Trophoblast cell (in vitro differentiated cells and primary cell): ENCODE measurements around the gene LMBRD2.
A peak's percentile ranks its signal among the peaks of the same experiment; 100 is the strongest.
"Not testable (repeated sequence)": the region's sequence is repeated elsewhere in the genome, so short reads cannot be mapped to it uniquely, and the experiment has no call there.

Source experiments
- DNase-seq, 2 donors: peaks; one replicate each; pipeline ENCODE4 v3.0.0-alpha.2; 2016
- H2AFZ ChIP-seq: 2 replicates; pipeline ENCODE4 v1.6.1; 2013; ENCODE audit warnings: low read length, moderate library complexity, mild to moderate bottlenecking; ENCODE audit not compliant: insufficient read depth, poor library complexity
- H2AK5ac ChIP-seq: 2 replicates; pipeline ENCODE4 v1.6.1; 2013; ENCODE audit warnings: mild to moderate bottlenecking, low read length
- H2BK120ac ChIP-seq: 2 replicates; pipeline ENCODE4 v1.6.1; 2013; ENCODE audit warnings: low read length, mild to moderate bottlenecking, moderate library complexity; ENCODE audit not compliant: insufficient read depth, poor library complexity
- H2BK12ac ChIP-seq: 2 replicates; pipeline ENCODE4 v1.6.1; 2013; ENCODE audit warnings: mild to moderate bottlenecking, low read length, moderate library complexity
- H2BK5ac ChIP-seq: 2 replicates; pipeline ENCODE4 v1.6.1; 2013; ENCODE audit warnings: low read length, low read depth, moderate library complexity, mild to moderate bottlenecking; ENCODE audit not compliant: poor library complexity
- H3K14ac ChIP-seq: 2 replicates; pipeline ENCODE4 v1.6.1; 2013; ENCODE audit warnings: mild to moderate bottlenecking, low read length
- H3K18ac ChIP-seq: 2 replicates; pipeline ENCODE4 v1.6.1; 2013; ENCODE audit warnings: mild to moderate bottlenecking, low read length
- H3K23ac ChIP-seq: 2 replicates; pipeline ENCODE4 v1.6.1; 2013; ENCODE audit warnings: low read length
- H3K27ac ChIP-seq: 2 replicates; pipeline ENCODE4 v1.5.1; 2013; ENCODE audit warnings: low read depth, mild to moderate bottlenecking, inconsistent platforms, low read length, moderate library complexity
- H3K27me3 ChIP-seq: 2 replicates; pipeline ENCODE4 v1.6.1; 2013; ENCODE audit warnings: inconsistent platforms, mild to moderate bottlenecking, low read length, moderate library complexity; ENCODE audit not compliant: insufficient read depth
- H3K36me3 ChIP-seq, 2 experiments: 1 replicate in 1 of 2; 2 replicates in 1 of 2; pipeline ENCODE4 v1.6.1; 2013; ENCODE audit warnings: low read length in 2 of 2, mild to moderate bottlenecking in 2 of 2, moderate library complexity in 1 of 2; ENCODE audit not compliant: insufficient read depth in 2 of 2, control insufficient read depth in 1 of 2
- H3K4ac ChIP-seq: 2 replicates; pipeline ENCODE4 v1.6.1; 2013; ENCODE audit warnings: low read depth, mild to moderate bottlenecking, low read length, moderate library complexity
- H3K4me1 ChIP-seq, 2 experiments: 1 replicate in 1 of 2; 2 replicates in 1 of 2; pipeline ENCODE4 v1.6.1; 2013; ENCODE audit warnings: low read length in 2 of 2, mild to moderate bottlenecking in 2 of 2, moderate library complexity in 1 of 2; ENCODE audit not compliant: insufficient read depth in 2 of 2, control insufficient read depth in 1 of 2
- H3K4me2 ChIP-seq: 2 replicates; pipeline ENCODE4 v1.6.1; 2013; ENCODE audit warnings: inconsistent platforms, mild to moderate bottlenecking, low read length, moderate library complexity
- H3K4me3 ChIP-seq: 2 replicates; pipeline ENCODE4 v1.5.1; 2013; ENCODE audit warnings: mild to moderate bottlenecking, low read depth, low read length, inconsistent platforms
- H3K79me1 ChIP-seq: one replicate; pipeline ENCODE4 v1.6.1; 2013; ENCODE audit warnings: low read length
- H3K79me2 ChIP-seq: 2 replicates; pipeline ENCODE4 v1.6.1; 2013; ENCODE audit warnings: low read length, mild to moderate bottlenecking; ENCODE audit not compliant: control insufficient read depth, insufficient read depth, poor library complexity
- H3K9ac ChIP-seq: 2 replicates; pipeline ENCODE4 v1.6.1; 2013; ENCODE audit warnings: mild to moderate bottlenecking, low read length
- H3K9me3 ChIP-seq: 2 replicates; pipeline ENCODE4 v1.6.1; 2013; ENCODE audit warnings: low read depth, mild to moderate bottlenecking, control low read depth, inconsistent platforms, low read length; ENCODE audit not compliant: insufficient read depth
- H4K12ac ChIP-seq: 2 replicates; pipeline ENCODE4 v1.6.1; 2013; ENCODE audit warnings: low read depth, mild to moderate bottlenecking, low read length, moderate library complexity
- H4K8ac ChIP-seq: 2 replicates; pipeline ENCODE4 v1.6.1; 2013; ENCODE audit warnings: low read depth, mild to moderate bottlenecking, low read length, moderate library complexity
- H4K91ac ChIP-seq: one replicate; pipeline ENCODE4 v1.6.1; 2013; ENCODE audit warnings: low read depth, mild to moderate bottlenecking, low read length, moderate library complexity
- WGBS: extraction: QIAGEN DNeasy Blood & Tissue Kit; methylation state at CpG from one replicate; pipeline ENCODE4 v1.1.7; 2013; ENCODE audit warnings: missing lambda C conversion rate; ENCODE audit not compliant: insufficient read length, insufficient coverage; ENCODE audit errors: extremely low coverage; 5-methylcytosine and 5-hydroxymethylcytosine counted together

LMBRD2 gene

DNA sequence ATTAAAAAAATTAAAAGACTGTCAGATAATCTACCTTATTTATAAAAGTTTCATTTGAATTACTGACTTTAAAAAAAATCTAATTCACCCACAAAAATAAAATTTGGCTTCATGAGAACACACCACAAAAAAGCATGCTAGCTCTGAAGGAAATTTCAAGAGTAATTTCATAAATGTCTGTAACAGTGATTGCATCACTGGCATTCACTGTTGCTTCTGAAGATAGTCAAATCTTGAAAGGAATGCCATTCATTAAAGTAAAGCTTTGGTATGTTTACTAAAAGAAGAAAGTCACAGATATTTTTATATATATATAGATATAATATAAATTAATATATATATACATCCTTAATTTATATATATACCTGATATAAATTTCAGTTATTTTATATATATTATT is 46.6 kb upstream of the LMBRD2 start:
- no peaks in the 10 kb centered on the region for H3K36me3 ChIP-seq
- DNase-seq: peak; percentile 2 to 53

DNA sequence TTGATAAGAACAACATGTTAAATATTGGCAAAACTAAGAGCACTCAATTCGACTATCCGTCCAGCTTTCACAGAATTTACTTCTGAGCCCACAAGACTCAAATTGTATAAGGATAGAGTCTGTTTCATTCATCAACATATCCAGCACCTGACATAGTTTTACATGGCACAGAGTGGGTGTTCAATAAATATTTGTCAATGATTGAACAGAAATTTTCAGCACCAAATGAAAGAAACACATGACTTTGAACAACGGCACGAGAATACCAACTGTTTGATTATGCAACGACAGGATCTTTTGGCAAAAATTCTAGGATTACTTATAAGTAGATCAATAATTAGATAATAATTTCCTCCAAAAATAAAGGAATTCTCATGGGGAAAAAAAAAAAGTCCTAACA is 42.1 kb upstream of the LMBRD2 start:
- no CpG with 5 or more reads among the region's 5 CpGs for WGBS
- H3K4me2 ChIP-seq: no peak overlapping the region

More for the DNA sequence above, 46.6 kb upstream of the LMBRD2 start:
- Histone ChIP-seq H4K12ac (no peak overlapping the region), H2BK120ac (no peak overlapping the region), H3K23ac (no peak overlapping the region), H2BK5ac (no peak overlapping the region), H3K4me1 (no peaks in the 10 kb centered on the region), H3K9me3 (no peaks in the 10 kb centered on the region), H2AK5ac (no peak overlapping the region), H3K4ac (no peak overlapping the region), H4K8ac (no peak overlapping the region), H3K4me3 (no peak overlapping the region), H3K4me2 (no peak overlapping the region), H4K91ac (no peak overlapping the region), H3K14ac (no peak overlapping the region), H2BK12ac (no peak overlapping the region), H3K9ac (no peak overlapping the region), H3K18ac (no peak overlapping the region), H3K79me2 (no peaks in the 10 kb centered on the region), H3K79me1 (no peaks in the 10 kb centered on the region), H2AFZ (no peak overlapping the region), H3K27ac (no peak overlapping the region), H3K27me3 (no peaks in the 10 kb centered on the region)

DNA sequence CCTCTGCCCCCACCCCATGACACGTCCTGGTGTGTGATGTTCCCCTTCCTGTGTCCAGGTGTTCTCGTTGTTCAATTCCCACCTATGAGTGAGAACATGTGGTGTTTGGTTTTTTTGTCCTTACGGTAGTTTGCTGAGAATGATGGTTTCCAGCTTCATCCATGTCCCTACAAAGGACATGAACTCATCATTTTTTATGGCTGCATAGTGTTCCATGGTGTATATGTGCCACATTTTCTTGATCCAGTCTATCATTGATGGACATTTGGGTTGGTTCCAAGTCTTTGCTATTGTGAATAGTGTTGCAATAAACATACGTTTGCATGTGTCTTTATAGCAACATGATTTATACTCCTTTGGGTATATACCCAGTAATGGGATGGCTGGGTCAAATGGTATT is 32.7 kb upstream of the LMBRD2 start:
- H3K4me1 ChIP-seq, H3K9me3 ChIP-seq, H3K79me2 ChIP-seq, DNase-seq, H3K4me3 ChIP-seq, H3K27me3 ChIP-seq, H2AK5ac ChIP-seq, H4K12ac ChIP-seq, H3K18ac ChIP-seq, H4K8ac ChIP-seq, H3K23ac ChIP-seq, H2BK12ac ChIP-seq, H2BK5ac ChIP-seq, H3K4ac ChIP-seq, H2AFZ ChIP-seq, H3K9ac ChIP-seq, H3K4me2 ChIP-seq, H4K91ac ChIP-seq, H3K79me1 ChIP-seq, H3K36me3 ChIP-seq, H3K27ac ChIP-seq, H2BK120ac ChIP-seq, H3K14ac ChIP-seq: not testable (repeated sequence)
- WGBS: no CpG with 5 or more reads among the region's 4 CpGs

More for the DNA sequence above, 42.1 kb upstream of the LMBRD2 start:
- Histone ChIP-seq H4K91ac (no peak overlapping the region), H3K18ac (no peak overlapping the region), H3K27me3 (no peaks in the 10 kb centered on the region), H3K14ac (no peak overlapping the region), H4K12ac (no peak overlapping the region), H3K4me1 (no peaks in the 10 kb centered on the region), H4K8ac (no peak overlapping the region), H3K79me1 (no peaks in the 10 kb centered on the region), H3K79me2 (no peaks in the 10 kb centered on the region), H3K4me3 (no peak overlapping the region), H2AK5ac (no peak overlapping the region), H3K9me3 (peaks cover 4% of the 10 kb centered on the region), H2BK5ac (no peak overlapping the region), H2AFZ (no peak overlapping the region), H3K23ac (no peak overlapping the region), H3K9ac (no peak overlapping the region), H3K36me3 (peaks cover 4% of the 10 kb centered on the region in 2 experiments), H3K4ac (no peak overlapping the region), H2BK12ac (no peak overlapping the region), H3K27ac (no peak overlapping the region), H2BK120ac (no peak overlapping the region)
- DNase-seq: no peak

DNA sequence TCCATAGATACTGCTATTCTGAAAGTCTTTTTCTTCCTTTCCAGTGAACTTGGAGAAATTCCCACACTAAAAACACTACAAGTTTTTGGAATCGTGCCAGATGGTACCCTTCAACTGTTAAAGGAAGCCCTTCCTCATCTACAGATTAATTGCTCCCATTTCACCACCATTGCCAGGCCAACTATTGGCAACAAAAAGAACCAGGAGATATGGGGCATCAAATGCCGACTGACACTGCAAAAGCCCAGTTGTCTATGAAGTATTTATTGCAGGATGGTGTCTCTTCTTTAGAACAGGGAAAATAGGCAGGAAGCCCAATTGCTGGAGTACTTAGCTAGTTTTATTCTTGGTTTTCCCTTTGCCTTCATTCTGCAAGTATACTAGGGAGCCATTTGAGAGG is 30.1 kb upstream of the LMBRD2 start:
- H4K91ac ChIP-seq: no peak overlapping the region
- H3K27me3 ChIP-seq: no peaks in the 10 kb centered on the region
- peaks cover 0 to 15% of the 10 kb centered on the region in 2 experiments for H3K36me3 ChIP-seq
- no peaks in the 10 kb centered on the region for H3K79me2 ChIP-seq
- no peak overlapping the region for H3K23ac ChIP-seq
- H3K27ac ChIP-seq: no peak overlapping the region
- H3K4me1 ChIP-seq: no peaks in the 10 kb centered on the region
- H2BK5ac ChIP-seq: no peak overlapping the region
- no peak overlapping the region for H4K8ac ChIP-seq
- DNase-seq: no peak
- no peak overlapping the region for H2BK12ac ChIP-seq
- H3K79me1 ChIP-seq: no peaks in the 10 kb centered on the region
- no peak overlapping the region for H3K4ac ChIP-seq
- H2AK5ac ChIP-seq: no peak overlapping the region
- H4K12ac ChIP-seq: no peak overlapping the region
- no peaks in the 10 kb centered on the region for H3K9me3 ChIP-seq
- no peak overlapping the region for H3K9ac ChIP-seq
- H3K4me3 ChIP-seq: no peak overlapping the region
- H3K18ac ChIP-seq: no peak overlapping the region
- H2BK120ac ChIP-seq: no peak overlapping the region
- WGBS: no CpG with 5 or more reads among the region's 2 CpGs
- H2AFZ ChIP-seq: no peak overlapping the region
- no peak overlapping the region for H3K4me2 ChIP-seq
- no peak overlapping the region for H3K14ac ChIP-seq
